ENCODE measurements around the gene LAMTOR3. TPM values are rescaled to one million over a fixed set of nuclear protein-coding genes. Genes with fewer than 3 reads are reported as not detected.
"Not testable (repeated sequence)": the region's sequence is repeated elsewhere in the genome, so short reads cannot be mapped to it uniquely, and the experiment has no call there.

LAMTOR3 gene
- total and polyA plus RNA-seq, 2 donors (not counting 3 experiments of a cell fraction or from before 2014, with no cell fraction given), result 25.3 to 31.0 TPM

GRCh38 chr4:99832321-99832720, 61.9 kb downstream of the LAMTOR3 start:
- no peaks in the 10 kb centered on the region for H3K4me1 ChIP-seq (ENCODE audit: control insufficient read depth, extremely low read depth, insufficient read depth, low read length)
- no peak overlapping the region for H3K9ac ChIP-seq (replicated peaks; ENCODE audit: extremely low read depth, insufficient read depth, low read length)
- ChIA-PET CTCF (no interaction called here), POLR2A (no interaction called here)
- no peaks in the 10 kb centered on the region for H3K36me3 ChIP-seq (ENCODE audit: control insufficient read depth in 2 of 2, extremely low read depth in 1 of 2, insufficient read depth in 2 of 2, low read length in 2 of 2)
- H3K4me3 ChIP-seq (replicated peaks in 1 of 3; ENCODE audit: insufficient read depth in 1 of 3, low read depth in 1 of 3, low read length in 3 of 3), result no peak overlapping the region
- TF ChIP-seq MYC (IDR thresholded peaks at IDR 0.05; ENCODE audit: low read depth, low read length), result no peak
- TF ChIP-seq MAX (IDR thresholded peaks at IDR 0.05; ENCODE audit: insufficient read depth, insufficient read length), result no peak
- no peak for TF ChIP-seq JUN (IDR thresholded peaks at IDR 0.05; ENCODE audit: borderline replicate concordance, insufficient read depth, insufficient read length, low read depth)
- no peak for TF ChIP-seq GATA2 (IDR thresholded peaks at IDR 0.05; ENCODE audit: insufficient read depth, insufficient read length, low read depth, low read length)
- TF ChIP-seq EZH2 (IDR thresholded peaks at IDR 0.05; ENCODE audit: borderline replicate concordance, low read depth, low read length, severe bottlenecking), result no peak
- TF ChIP-seq FOS (IDR thresholded peaks at IDR 0.05; ENCODE audit: borderline replicate concordance, insufficient read depth, low read length), result no peak
- no peak for TF ChIP-seq POLR2A (IDR thresholded peaks at IDR 0.05; ENCODE audit: low read depth, low read length)
- no peak for TF ChIP-seq POLR2AphosphoS5 (IDR thresholded peaks at IDR 0.05; ENCODE audit: insufficient read depth, low read depth, low read length)
- TF ChIP-seq, protein P1, sequence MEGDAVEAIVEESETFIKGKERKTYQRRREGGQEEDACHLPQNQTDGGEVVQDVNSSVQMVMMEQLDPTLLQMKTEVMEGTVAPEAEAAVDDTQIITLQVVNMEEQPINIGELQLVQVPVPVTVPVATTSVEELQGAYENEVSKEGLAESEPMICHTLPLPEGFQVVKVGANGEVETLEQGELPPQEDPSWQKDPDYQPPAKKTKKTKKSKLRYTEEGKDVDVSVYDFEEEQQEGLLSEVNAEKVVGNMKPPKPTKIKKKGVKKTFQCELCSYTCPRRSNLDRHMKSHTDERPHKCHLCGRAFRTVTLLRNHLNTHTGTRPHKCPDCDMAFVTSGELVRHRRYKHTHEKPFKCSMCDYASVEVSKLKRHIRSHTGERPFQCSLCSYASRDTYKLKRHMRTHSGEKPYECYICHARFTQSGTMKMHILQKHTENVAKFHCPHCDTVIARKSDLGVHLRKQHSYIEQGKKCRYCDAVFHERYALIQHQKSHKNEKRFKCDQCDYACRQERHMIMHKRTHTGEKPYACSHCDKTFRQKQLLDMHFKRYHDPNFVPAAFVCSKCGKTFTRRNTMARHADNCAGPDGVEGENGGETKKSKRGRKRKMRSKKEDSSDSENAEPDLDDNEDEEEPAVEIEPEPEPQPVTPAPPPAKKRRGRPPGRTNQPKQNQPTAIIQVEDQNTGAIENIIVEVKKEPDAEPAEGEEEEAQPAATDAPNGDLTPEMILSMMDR (IDR thresholded peaks at IDR 0.05; ENCODE audit: extremely low read depth in 1 of 2, insufficient read depth in 1 of 2, low read depth in 1 of 2, low read length in 2 of 2), result no peak
- no peaks in the 10 kb centered on the region for H3K9me1 ChIP-seq (replicated peaks; ENCODE audit: control insufficient read depth, extremely low read depth, insufficient read depth, low read length)
- H4K20me1 ChIP-seq (replicated peaks; ENCODE audit: control insufficient read depth, extremely low read depth, insufficient read depth, low read length), result no peaks in the 10 kb centered on the region
- no peak overlapping the region for H2AFZ ChIP-seq (ENCODE audit: low read depth, low read length)
- dilution Hi-C loops (cut with MboI; ENCODE audit: extremely low pct_ligation_motif_present, low sequenced_read_pairs), result no loop called here
- H3K27me3 ChIP-seq (ENCODE audit: control insufficient read depth in 2 of 2, insufficient read depth in 2 of 2, low read length in 2 of 2), result peaks cover 0 to 2% of the 10 kb centered on the region in 2 experiments
- H3K9me3 ChIP-seq (replicated peaks; ENCODE audit: control insufficient read depth, insufficient read depth, low read length), result no peaks in the 10 kb centered on the region
- DNase-seq (ENCODE audit: low read depth, low spot score), result no peak
- no peaks in the 10 kb centered on the region for H3K79me2 ChIP-seq (ENCODE audit: control insufficient read depth, insufficient read depth, low read length)
- H3K27ac ChIP-seq (ENCODE audit: insufficient read depth, low read depth, low read length), result no peak overlapping the region
- FAIRE-seq, result no peak
- no TSS peak for BruUV-seq (replicated peaks)
- H3K4me2 ChIP-seq (ENCODE audit: insufficient read depth, low read length), result no peak overlapping the region
- intact Hi-C loops (cut with micrococcal nuclease), result no loop called here

- FAIRE-seq; H4K20me1 ChIP-seq (replicated peaks; ENCODE audit: control insufficient read depth, extremely low read depth, insufficient read depth, low read length); H3K9ac ChIP-seq (replicated peaks; ENCODE audit: extremely low read depth, insufficient read depth, low read length); H3K4me1 ChIP-seq (ENCODE audit: control insufficient read depth, extremely low read depth, insufficient read depth, low read length); BruUV-seq (replicated peaks); H3K9me1 ChIP-seq (replicated peaks; ENCODE audit: control insufficient read depth, extremely low read depth, insufficient read depth, low read length); H3K27me3 ChIP-seq (ENCODE audit: control insufficient read depth in 2 of 2, insufficient read depth in 2 of 2, low read length in 2 of 2); intact Hi-C loops (cut with micrococcal nuclease); POLR2A ChIA-PET; DNase-seq (ENCODE audit: low read depth, low spot score); H3K36me3 ChIP-seq (ENCODE audit: control insufficient read depth in 2 of 2, extremely low read depth in 1 of 2, insufficient read depth in 2 of 2, low read length in 2 of 2); H3K27ac ChIP-seq (ENCODE audit: insufficient read depth, low read depth, low read length); H3K4me2 ChIP-seq (ENCODE audit: insufficient read depth, low read length); dilution Hi-C loops (cut with MboI; ENCODE audit: extremely low pct_ligation_motif_present, low sequenced_read_pairs); H2AFZ ChIP-seq (ENCODE audit: low read depth, low read length); H3K9me3 ChIP-seq (replicated peaks; ENCODE audit: control insufficient read depth, insufficient read depth, low read length); H3K4me3 ChIP-seq (replicated peaks in 1 of 3; ENCODE audit: insufficient read depth in 1 of 3, low read depth in 1 of 3, low read length in 3 of 3); H3K79me2 ChIP-seq (ENCODE audit: control insufficient read depth, insufficient read depth, low read length): not testable (repeated sequence)
- CTCF ChIA-PET, result interaction anchor here (1.0 to 1.3 kb wide), 3 partner anchors 18 to 119 kb away, joined by 3 to 4 read pairs (median 4); no protein-coding TSS in a partner anchor
Observed at GRCh38 chr4:99830051-99830450, 64.2 kb downstream of the LAMTOR3 start.
